Hematopoietic multipotent progenitor cell treated with erythropoietin and hydrocortisone succinate and interleukin-3 and kit ligand, for 15 days (in vitro differentiated cells): ENCODE results near the gene TBCE.

ENCODE experiments used
- DNase-seq: peaks from one replicate; pipeline ENCODE4 v3.0.0-alpha.2; 2015; ENCODE audit warnings: low spot score

Gene TBCE

DNA sequence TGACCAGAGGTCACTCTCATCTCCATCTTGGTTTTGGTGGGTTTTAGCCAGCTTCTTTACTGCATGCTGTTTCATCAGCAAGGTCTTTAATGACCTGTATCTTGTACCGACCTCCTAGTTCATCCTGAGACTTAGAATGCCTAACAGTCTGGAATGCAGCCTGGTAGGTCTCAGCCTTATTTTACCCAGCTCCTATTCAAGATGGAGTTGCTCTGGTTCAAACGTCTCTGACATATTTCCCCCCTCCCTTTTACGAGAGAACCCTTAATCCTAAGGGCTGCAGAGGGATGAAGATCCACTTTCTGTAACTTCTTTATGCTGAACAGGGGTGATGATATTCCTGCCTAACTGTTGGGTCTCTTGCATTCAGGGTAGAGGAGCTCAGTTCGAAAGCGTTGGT lies 43.2 kb downstream of the TBCE start:
- no peak for DNase-seq

DNA sequence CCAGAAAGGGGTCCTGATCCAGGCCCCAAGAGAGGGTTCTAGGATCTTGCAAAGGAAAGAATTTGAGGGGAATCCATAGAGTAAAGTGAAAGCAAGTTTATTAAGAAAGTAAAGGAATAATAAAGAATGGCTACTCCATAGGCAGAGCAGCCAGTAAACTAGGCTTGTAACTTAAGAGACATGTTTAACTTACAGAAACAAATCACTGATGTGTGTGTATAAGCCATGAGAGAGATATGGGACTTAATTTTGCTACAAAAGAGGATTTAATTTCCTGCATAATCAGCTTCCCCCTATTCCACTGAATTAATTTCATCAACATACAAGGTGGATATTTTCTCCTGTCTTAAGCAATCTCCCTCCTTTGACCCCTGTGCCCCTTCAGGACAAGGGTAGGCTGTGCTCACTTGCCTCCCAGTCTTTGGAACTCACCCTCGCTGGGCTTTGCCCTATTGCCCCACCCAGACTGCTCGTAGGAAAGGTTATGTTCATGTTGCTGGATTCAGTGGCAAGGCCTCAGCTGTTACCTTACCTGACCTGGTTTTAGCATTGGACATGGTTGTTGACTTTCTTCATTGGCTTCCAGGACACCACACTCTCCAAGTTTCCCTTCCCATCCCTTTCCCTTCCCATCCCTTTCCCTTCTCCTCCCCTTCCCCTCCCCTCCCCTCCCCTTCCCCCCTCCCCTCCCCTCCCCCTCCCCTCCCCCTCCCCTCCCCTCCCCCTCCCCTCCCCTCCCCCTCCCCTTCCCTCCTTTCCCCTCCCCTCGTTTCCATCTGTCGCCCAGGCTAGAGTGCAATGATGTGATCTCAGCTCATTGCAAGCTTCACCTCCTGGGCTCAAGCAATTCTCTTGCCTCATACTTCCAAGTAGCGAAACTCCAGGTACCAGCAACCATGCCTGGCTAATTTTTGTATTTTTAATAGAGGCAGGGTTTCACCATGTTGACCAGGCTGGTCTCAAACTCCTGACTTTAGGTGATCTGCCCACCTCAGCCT lies 44.6 kb downstream of the TBCE start:
- no peak for DNase-seq

DNA sequence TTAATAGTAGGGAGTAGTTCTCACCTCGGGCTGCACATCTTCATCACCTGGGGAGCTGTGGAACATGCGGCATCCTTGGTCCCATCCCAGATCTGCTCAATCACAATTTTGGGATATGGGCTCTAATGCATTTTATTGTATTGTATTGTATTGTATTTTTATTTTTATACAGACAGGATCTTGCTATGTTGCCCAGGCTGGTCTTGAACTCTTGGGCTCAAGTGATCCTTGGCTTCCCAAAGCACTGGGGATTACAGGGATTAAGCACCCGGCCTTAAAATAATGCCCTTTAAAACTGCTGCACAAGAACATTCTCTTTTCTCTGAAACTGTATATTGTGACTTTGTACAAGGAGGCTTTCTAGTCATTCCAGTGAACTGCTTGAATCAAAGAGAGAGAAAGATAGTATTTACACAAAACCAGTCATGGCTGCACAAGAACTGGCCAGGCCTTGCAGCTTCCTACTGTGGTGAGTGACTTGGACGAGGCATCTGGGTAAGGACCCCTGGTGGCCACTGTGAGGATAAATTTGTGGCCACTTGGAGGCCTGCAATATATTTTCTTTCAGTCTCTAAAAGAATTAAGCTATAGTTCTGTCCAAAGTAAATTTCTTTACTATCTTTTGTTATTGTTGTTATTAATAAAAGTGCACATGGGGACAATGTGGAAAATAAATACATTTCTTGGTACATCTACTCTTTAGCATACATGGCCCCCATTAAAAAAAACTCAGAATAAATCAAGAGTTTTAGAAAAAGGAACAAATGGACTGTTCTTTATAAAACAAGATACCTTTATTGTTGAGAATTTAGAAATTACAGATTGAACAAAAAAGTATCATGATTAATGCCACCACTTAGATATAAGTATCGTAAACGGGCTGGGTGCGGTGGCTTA lies 48.0 kb downstream of the TBCE start:
- peak; percentile 74 for DNase-seq

DNA sequence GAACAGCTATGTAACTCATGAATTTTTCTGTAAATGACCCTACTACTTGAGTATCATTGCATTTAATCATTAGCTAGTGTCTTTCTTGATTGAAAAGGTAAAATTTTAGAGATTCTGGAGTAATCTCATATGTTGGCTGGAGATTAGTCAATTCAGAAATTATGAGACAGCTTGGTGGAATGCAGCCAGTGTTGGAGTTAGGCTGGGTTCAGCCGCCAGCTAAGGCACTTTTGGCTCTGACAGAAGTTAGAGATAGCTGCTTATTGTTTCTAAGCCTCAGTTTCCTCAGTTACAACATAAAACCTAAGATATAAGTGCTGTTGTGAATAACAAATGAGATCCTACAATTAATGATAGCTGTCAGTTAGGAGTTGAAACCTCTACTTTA lies 49.4 kb downstream of the TBCE start:
- no peak for DNase-seq

DNA sequence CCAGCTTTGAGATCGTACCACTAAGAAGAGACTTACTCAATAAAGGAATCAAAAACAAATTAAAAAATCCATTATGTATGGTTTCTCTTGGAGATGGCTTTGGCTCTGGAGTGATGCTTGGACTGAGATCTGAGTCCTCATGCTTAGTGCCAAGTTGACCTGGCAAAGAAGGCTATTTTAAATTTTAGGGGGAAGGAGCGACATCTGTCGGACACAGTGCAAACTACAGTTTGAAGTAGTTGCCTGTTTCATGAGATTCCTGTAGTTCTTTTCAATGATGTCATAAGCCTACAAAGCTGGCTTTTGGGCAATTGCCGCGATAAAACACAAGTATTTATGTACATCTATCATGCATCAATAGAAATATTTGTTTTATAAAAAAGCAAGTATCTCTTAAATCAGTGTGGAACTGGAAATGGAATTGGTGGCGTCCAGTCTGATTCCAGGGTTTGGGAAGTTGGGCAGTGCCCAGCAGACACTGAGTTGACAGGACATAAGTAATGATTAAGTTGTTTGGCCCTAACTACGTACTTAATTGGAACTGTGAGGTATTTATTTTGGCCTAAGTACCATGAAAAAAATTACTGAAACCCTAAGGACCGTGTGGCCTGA lies 50.0 kb downstream of the TBCE start:
- DNase-seq = peak; percentile 76

DNA sequence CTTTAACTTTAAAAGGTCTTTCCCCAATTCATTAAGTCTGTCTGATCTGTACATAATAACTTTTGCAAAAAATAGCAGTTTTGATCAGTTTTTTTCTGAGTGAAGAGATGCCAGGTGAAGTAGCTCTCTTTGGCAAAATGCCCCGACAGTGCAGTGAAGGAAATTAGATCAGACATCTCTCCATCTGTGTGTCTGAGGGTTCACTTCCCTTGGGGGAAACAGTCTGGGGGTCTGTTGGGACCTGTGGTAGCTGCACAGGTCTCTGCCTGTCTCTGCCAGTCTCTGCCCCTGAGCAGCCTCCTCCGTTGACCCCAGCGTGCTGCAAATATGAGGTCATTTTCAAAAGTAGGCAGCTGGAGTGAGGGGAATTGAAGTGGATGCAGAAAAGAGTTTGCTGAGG lies 54.5 kb downstream of the TBCE start:
- no peak for DNase-seq

DNA sequence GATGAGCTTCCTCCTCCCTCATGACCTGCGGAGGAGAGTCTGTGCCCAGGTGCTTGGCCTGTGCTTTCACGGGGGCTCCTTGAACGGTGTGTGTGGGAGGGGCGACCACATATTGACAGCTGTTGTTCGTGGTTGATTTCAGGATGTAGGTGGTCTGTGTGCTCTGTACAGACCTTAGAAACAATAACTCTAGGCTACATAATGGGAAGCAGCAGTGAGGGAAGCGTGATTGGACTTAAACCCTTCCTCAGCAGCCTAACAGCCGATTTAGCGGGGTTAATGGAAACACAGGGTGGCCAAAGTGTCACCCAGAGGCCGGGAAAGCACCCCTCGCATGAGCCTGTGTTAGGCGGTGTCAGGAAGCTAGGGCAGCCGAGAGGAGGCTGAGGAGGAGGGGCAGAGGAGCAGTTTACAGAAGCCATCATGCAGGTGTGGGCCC lies 56.0 kb downstream of the TBCE start:
- DNase-seq = no peak

DNA sequence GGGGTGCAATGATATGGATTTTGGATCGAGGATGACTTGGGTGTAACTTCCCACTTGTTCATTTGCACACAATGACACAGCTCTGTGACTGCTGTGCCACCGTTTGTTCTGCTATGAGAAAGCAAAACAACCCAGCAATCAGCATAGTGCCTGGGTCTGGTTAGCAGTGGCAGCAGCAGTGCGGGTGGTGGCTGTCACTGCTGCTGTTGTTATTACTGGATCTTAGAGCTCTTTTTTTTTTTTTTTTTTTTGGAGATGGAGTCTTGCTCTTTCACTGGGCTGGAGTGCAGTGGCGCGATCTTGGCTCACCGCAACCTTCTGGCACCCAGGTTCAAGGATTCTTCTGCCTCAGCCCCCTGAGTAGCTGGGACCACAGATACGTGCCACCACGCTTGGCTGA lies 56.9 kb downstream of the TBCE start:
- no peak for DNase-seq

DNA sequence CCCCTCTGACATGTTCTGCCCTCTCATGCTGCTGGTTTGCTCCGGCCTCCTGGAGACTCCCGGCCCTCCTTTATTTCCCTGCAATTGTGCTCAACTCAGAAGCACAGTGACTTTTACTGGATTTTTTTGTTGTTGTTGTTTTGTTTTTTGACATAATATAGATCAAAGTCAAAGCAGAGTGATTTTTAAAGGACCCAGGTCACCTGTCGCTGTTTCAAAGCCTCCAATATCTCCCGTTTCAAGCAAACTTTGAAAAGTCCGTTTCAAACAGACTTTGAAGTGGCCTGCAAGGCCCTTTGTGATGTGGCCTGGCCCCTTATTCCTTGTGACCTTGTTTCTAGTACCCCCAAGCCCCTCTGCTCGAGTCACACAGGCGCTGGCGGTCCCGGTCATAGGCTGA lies 58.1 kb downstream of the TBCE start:
- no peak for DNase-seq

DNA sequence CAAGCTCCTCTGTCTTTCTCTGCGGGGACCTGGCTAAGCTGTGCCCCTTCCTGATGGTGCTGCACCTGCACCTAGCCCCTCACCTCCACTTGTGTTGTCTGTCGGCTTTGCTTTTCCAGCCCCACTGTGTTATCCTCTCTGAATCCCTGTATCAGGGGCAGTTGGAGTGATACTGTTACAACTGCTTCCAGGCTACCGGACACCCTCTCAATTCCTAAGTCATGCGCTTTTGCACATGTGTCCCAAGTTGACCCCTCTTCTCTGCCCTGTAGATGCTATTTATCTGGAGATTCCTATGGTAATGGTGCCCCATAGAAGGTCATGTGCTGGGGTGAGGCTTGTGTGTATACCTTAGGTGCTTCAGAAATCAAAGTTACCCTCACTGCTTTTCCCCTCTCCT lies 58.9 kb downstream of the TBCE start:
- no peak for DNase-seq

DNA sequence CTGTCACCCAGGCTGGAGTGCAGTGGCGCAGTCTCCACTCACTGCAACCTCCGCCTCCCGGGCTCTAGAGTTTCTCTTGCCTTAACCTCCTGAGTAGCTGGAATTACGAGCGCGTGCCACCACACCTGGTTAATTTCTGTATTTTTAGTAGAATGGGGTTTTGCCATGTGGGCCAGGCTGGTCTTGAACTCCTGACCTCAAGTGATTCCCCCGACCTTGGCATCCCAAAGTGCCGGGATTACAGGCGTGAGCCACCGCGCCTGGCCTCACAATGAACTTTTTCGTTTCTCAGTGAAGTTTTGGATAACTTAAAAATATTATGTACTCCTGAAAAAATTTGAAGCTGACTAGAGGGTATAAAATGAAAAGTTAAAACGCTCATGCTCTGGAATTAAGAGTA lies 59.5 kb downstream of the TBCE start:
- no peak for DNase-seq

DNA sequence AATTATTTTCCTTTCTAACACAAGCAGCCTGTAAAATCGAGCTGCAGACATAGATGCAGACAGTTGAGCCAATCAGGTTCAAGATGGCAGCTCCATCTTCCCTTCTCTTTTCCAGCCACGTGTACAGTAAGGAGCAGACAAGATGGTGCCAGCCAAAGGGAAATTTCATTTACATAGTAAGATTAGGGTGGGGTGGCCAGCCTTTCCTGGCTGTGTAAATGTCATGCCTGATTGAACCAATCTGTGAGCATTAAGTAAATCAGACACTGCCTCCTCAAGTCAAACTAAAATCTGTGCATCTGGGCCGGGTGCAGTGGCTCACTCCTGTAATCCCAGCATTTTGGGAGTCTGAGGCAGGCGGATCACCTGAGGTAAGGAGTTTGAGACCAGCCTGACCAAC lies 60.2 kb downstream of the TBCE start:
- DNase-seq = no peak

DNA sequence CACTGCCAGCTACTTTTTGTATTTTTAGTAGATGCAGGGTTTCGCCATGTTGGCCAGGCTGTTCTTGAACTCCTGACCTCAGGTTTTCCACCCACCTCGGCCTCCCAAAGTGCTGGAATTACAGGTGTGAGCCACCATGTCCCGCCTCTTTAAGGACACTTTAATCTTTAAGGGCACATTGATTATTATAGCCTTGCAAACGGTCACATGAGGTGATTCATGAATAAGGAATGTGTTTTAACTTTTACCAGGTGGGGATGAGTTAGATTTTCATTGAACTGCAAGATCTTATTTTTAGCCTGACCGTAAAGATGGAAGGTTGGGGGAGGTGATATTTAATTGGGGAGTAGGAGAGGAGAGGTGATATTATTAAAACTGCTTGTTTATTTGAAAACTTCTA lies 61.9 kb downstream of the TBCE start:
- DNase-seq = no peak

DNA sequence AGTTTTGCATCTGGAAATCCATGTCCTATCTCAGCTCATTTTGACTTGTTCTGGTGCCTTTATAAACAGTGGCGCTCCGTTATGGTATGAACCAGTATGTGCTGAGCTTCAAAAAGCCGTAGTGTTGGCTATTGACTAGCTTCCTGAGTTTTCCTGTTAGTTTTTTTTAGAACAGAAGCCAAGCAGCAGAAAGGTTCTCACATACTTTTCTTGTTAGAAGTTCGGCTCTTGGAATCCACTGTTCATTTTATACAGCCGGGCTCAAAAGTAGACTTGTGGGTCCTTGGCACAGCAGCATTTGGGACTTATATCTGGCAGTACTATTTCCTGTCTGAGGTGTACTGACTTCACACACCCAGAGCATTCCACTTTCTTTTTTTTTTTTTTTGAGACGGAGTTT lies 63.8 kb downstream of the TBCE start:
- DNase-seq = no peak

DNA sequence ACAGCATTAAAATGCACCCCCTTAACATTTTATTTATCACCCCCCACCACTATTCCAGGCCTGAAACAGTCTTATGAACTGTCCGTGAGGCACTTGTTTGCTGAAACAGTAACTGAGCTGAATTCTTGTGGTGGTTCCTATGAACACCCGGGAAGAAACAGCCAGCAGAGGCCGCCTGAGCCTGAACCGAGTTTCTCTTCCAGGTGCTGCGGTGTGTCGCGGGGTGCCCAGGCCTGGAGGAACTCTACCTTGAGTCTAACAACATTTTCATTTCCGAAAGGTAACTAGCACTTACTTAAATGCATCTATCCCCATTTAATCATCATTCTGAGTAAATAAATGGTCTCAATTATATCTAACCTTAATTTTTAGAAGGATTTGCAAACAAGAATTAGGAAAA lies 66.8 kb downstream of the TBCE start:
- no peak for DNase-seq

DNA sequence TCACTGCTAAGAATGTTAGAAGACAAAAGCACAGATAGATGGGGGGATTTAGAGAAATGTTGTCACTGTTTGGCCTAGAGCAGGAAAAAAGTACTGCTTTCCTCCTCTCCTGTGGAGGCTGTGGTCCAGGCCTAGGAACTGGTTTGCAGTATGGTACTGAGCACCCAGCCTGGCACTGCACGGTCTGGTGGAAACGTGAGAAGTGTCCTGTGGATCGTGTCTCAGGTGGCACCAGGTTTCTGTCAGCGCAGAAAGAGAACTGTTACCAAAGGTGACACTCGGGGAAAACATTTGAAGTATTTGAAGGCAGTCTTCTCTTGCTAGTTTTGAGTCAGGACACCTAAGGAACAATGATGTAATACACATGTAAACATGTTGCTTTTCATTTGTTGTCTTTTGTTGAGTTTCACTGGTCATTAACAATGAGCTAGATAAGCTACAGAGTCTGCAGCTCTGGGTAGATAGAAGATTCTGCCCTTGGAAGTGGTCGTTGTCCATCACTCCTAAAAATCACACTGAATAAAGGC lies 74.0 kb downstream of the TBCE start:
- DNase-seq = no peak

DNA sequence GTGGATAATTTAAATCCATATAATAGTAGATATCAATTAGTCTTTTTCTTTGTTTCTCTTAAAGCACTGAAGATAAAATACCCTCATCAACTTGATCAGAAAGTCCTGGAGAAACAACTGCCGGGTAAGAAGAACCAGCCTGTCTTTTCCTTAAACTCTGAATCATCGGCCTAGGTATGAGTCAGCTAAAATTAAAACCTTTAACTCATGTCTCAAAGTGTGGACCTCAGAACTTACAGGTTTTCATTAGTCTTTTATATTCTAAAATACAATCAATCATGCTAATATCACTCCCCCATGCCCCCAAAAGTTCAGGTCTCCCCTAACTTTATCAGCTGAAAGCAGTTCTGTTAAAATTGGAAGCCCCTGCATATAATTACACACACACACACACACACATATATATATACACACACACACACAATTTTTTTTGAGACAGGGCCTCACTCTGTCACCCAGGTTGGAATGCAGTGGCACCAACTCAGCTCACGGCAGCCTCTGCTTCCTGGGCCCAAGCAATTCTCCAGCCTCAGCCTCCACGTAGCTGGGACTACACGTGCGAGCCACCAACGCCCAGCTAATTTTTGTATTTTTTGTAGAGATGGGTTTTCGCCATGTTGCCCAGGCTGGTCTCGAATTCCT lies 75.7 kb downstream of the TBCE start:
- DNase-seq = peak; percentile 67

DNA sequence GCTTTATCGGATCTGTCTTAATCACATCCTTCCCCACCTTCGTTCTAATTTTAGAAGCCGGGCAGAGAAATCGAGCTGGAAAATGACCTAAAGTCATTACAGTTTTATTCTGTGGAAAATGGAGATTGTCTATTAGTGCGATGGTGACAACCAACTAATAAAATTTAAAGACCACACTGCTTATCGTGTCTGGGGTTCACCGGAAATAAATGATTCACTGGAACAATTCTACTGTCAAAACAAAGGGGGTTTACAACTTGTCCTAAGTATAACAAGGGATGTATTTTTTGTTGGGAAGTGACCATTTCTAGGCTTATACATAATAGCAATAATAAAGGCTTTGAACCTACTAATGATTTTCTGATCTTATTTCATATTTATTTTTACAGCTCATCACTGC lies 81.4 kb downstream of the TBCE start:
- DNase-seq = no peak

DNA sequence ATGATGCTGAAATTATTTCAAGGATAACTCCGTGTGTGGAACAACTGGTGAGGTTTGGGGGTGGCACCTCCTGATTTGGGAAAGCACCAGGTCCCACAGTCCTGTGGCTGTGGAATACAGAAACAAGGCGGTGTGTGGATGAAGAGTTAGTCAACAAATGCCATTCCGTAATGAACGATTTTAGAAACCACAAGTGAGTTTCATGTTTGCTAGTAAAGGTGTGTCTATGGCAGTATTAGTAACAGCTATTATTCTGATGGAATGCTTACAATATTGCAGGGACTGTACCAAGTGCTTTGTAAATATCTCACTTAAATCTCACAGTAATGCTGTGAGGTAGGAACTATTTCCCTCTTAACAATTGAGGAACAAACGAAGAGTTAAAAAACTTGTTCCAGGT lies 83.2 kb downstream of the TBCE start:
- DNase-seq = no peak

DNA sequence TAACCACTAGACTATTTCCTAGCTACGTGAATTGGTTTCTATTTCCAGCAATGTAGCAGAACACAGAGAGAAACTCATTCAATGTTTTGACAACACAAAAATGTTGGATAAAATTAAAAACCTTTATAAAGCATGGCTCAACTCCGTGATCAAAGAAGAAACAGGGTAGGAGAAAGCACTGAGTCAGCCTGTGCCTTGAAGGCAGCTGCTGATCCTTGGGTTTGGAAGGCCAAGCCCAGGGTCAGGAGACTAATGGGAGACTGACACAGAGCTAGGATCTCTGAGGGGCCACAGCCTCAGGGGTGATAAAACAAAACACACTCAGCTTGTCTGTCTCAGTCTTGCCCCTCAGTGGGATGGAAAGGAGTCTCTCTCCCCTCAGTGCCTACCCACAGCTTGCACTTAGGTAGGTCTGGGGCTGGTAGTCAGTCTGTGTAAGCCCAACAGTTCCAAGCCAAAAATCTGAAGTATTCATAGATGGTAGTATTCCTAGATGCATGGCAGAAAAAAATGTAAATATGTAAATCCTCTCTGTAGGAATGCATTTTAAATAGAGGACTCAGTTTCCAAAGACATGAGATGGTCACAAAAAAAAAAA lies 83.8 kb downstream of the TBCE start:
- DNase-seq = no peak

DNA sequence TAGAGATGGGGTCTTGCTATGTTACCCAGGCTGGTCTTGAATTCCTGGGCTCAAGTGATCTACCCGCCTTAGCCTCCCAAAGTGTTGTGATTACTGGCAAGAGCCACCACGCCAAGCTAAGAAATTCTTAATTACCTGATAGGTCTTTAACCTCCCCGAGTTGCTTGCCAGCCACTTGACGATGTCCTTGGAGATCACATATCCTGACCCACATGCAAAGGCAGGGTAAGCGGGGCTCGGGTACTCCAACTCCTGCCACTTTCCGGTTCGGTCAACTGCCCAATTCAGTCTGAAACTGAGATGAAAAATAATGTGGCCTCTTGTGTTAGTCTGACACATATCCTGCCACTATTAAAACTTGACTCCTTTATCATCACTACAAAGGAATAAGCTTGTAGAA lies 86.8 kb downstream of the TBCE start:
- no peak for DNase-seq
